ENCODE measurements around the gene F7.
A peak's percentile ranks its signal among the peaks of the same experiment; 100 is the strongest.

F7 gene

GRCh38 chr13:113086031-113086750 is 19.4 kb upstream of the F7 start:
- DNase-seq: no peak

DNA sequence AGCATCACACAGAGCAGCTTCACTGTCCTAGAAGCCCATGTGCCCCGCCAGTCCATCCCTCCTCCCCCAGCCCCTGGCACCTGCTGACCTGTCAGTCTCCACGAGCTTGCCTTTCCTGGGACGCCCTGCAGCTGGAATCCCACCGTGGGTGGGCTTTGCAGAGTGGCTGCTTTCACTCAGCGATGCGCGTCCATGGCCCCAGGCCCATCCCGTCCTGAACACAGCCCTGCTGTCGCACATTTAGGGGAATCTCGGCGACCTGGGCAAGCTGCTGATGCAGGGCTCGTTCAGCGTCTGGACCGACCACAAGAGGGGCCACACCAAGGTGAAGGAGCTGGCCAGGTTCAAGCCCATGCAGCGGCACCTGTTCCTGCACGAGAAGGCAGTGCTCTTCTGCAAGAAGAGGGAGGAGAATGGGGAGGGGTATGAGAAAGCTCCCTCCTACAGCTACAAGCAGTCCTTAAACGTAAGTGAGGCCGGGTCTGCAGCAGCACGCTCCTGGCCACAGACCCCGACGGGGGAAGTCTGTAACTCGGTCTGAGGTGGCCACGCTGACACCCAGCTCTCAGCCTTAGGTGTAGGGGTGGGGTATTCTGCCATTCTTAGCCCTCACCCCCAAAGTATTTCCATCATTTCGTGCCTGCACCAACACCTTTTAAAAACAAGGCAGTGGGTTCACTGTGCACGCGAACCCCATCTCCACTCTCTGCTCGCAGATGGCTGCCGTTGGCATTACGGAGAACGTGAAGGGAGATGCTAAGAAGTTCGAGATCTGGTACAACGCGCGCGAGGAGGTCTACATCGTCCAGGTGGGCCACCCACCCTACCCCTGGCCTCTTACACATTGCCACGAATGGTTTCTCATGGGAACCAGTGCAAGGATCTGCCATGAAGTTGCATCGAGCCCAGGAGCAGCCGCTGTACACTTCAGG is 18.3 kb upstream of the F7 start:
- DNase-seq: no peak

DNA sequence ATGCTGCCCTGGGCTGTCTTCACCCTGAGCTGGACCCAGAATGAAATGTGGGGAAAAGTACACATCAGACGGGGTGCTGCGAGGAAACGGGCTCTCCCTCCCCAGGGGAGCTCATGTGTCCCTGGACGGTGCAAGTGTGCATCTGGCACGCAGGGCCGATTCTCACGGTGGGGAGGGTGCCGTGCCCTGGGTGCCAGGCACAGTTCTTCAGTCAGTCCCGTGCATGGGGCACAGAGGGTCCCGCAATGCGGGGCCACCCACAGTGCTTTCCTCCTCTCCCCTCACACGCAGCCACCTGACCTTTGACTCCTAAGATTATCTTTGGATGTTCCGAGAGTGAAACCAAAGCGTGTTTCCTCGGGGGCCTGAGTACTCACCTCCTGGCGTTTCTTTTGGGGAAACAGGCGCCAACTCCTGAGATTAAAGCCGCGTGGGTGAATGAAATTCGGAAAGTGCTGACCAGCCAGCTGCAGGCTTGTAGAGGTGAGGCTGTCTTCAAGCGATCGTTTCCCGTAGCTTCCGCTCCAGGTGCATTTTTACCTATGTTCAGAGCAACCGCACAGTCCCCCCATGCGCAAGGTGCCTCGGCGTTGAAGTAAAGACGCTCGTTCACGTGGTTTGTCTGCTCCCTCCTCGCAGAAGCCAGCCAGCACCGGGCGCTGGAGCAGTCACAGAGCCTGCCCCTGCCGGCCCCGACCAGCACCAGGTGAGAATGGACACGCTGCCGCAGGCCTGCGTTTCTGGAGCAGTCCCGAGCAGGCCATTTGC is 17.5 kb upstream of the F7 start:
- DNase-seq: no peak

DNA sequence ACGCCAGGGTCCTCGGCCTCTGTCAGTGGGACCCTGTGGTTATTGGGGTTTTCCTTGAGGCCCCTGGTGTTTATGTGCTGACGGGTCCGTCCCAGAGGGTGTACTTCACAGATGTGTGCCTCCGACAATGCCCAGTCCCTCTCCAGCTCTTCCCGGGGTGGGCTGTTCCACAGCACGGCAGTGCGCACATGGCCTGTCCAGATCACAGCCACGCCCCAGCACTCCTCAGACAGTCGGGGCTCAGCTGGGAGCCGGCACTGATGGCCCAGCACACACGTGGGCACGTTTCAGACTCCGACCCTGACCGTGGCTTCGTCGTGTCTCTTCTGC is 16.9 kb upstream of the F7 start:
- DNase-seq: no peak

DNA sequence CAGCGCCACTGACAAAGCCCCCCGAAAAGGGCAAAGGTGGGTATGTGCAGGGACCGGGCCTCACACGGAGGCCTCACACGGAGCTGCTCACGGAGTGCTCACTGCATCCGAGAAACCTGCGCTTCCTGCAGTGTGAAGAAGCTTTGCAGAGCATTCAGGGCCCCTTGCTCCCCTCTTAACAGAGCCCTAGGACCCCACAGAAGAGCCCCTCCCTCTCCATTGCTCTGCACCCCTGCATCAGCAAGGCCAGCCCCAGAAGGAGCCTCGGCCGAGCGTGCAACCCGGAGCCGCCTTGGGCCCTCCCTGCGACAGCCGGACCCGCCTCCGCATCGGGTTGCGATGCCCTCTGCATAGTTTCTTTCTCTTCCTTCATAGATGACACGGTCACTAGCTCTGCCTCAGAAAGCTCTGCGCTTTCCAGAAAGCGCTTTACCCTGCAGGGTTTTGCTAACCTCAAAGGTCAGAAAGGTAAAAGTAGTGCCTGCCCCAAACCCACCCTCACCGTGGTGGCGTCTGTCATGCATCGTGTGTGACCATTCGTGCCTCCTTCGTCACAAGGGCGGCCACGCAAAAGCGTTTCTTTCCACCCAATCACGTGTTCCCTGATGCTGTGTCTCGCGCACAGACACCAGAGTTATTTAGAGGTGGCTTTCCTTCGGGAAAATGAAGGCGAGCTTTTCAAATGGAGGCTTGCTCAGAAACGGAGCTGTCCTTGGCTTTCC is 15.7 kb upstream of the F7 start:
- no peak for DNase-seq

GRCh38 chr13:113090415-113090770 is 15.2 kb upstream of the F7 start:
- DNase-seq: no peak

- DNase-seq: no peak
Measured at GRCh38 chr13:113090806-113091205, 14.8 kb upstream of the F7 start.

DNA sequence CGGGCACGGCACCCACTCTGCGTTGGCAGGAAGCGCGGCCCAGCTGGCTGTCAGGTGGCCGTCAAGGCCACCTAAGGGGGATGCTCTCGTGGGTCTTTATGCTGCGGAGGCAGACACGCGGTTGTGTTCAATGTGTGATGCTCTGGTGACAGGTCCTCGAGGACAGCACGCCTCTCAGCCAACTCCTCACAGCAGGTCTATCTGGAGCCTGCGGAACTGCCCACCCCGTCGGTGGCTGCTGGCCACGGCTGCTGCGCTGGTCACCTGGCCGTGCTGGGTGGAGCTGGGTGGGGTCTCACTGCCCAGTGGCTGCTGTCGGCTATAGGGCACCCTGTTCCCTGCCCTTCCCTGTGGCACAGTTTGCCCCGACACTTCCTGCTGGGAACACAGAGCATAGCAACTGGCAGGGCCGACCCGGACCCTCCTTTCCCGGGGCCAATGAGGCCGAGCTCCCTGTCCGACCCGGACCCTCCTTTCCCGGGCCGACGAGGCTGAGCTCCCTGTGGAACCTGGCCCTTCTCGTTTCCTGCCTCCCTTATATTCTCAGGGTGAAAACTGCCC is 14.3 kb upstream of the F7 start:
- no peak for DNase-seq

DNA sequence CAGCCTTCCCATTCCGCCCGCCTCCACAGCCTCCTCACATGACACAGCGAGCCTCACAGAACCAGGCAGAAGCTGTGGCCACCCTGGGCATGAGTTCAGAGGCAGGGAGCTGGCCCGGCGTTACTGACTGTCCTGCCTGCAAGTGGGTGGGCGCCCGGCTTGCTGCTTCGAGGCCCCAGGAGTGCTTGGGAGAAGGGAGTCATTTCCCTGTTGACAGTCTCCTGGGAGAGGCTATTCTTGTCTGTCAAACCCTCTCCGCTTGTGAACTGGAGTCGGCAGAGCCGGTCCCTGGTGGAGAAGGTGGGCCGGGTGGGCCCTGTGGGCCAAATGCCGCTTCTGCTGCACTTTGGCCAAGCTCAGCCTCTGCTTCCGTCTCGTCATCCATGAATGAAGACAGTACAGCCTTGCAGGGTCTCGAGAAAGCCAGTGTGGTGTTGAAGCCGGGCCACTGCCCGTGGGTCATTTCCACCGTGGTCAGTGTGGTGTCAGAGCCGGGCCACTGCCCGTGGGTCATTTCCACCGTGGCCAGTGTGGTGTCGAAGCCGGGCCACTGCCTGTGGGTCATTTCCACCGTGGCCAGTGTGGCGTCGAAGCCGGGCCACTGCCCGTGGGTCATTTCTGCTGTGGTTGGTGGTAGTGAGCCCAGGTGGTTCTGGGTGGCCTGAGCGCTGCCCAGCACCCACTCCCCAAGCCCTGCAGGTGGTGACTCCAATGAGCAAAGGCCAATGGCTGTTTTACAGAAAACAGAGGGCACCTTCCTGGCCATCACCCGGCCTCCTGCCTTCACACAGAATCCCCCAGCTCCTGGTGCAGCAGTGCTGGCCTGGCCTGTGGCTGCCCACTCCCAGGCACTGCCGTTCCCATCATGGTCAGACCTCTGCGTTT is 13.5 kb upstream of the F7 start:
- DNase-seq: no peak

GRCh38 chr13:113092776-113093579 is 12.6 kb upstream of the F7 start:
- no peak for DNase-seq

DNA sequence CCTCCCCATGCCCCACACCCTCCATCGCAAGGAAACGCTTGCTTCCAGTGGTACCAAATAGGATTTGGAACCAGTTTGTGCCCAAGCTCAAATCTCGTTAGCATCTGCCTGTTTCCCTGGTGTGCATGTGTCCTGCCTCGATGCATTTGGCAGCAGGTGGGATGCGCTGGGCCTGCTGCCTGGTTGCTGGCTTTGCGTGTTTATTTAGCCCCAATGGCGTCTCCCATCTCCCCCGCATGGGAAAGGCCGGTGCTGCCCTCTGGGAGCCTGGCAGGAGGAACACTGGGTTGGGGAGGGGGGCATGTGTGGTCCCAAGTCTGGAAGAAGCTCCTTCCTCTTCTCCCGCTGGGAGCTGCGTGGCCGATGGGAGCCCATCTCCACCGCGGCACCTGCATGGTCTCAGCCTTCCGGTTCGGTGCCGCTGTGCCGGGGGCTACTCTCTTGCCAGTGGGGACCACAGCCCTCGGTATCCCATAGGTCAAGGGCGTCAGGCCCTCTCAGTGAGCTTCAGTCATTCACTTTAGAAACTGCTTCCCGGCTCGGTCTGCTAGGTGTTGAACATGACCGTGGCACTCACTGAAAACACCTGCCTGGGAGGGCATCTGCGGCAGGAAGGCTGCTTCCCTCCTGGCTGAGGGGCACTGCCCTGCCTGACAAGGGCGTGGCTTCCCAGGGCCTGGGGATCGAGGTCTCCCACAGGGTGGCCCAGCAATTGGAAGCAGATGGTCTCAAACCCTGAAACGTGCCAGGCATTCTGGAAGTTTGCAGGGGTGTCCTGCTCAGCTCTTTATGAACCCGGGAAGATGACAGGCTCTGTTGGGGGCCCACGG is 11.8 kb upstream of the F7 start:
- DNase-seq: peak in 1 of 56 donors; percentile 23

DNA sequence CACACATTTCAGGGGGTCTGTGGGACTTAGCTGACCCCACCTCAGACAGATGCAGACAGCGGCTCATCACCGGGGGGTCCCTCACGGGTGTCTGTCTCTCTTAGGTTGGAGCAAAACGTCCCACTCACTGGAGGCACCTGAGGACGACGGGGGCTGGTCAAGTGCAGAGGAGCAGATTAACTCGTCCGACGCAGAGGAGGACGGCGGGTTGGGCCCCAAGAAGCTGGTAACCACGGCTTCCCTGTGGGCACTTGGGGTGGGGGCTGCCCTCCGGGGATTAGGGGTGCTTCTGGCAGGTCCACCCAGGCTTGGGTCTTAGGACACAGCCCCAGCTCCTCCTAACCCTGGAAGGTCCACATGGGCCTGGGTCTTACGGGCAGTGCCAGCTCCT is 11.2 kb upstream of the F7 start:
- no peak for DNase-seq

DNA sequence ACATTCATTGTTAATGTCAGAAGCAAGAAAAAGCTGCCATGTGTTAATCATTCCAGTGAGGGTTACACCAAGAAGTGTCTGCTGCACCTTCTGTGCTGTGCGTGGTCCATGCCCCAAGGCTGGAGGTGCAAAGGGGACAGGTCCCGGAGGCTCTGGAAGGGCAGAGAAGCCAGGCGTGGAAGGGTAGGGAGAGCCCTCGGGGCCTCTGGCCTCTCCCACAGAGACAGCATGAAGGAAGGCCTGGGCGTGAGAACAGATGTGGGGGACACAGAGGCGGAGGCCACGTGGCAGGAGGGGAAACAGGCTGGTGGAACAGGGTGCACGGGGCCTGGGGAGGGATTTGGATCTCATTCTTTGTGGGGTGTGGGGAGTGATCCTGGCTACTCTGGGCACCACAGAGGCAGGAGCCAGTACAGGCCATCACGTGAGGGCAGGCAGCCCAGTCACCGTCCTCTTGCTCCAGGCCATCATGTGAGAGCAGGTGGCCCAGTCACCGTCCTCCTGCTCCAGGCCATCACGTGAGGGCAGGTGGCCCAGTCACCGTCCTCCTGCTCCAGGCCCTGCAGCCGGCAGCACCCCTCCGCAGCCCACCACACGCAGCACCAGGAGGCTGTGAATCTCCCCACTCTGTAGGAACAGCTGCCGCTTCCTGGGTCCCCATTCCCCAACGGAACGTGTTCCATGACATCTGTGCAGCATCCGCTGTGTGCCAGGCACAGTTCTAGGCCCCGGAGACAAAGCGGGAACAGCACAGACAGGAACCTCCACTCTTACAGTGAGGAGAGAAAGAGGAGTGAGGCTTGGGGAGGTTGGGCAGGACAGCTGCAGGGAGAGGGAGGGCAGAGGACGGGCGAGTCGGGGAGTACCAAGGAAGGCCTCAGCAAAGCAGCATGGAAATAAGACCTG is 10.2 kb upstream of the F7 start:
- no peak for DNase-seq

DNA sequence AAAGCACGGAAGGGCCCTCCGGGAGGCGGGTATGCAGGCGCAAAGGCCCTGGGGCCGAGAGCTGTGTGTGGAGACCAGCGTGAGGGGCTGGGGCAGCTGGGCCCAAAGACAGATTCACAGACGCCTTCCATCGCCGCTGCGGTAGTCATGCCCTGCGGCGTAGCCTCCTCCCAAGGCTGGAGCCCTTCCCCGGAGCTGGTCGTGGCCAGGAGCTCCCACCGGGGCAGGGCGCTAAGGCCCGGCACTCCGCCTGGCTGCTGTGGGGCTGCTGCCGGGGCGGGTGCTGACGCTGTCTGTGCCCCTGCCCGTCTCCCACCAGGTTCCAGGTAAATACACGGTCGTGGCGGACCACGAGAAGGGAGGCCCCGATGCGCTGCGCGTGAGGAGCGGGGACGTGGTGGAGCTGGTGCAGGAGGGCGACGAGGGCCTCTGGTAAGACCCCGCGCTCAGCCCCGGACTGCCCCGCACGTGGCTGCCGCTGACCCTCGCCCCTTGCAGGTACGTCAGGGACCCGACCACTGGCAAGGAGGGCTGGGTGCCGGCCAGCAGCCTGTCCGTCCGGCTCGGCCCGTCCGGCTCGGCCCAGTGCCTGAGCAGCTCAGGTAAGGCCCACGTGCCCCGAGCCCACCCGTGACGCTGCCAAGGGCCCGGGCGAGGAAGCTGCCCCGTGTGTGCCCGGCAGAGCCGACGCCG is 9.4 kb upstream of the F7 start:
- DNase-seq: no peak

GRCh38 chr13:113096745-113097305 is 8.8 kb upstream of the F7 start:
- DNase-seq: no peak

GRCh38 chr13:113097651-113098050 is 7.9 kb upstream of the F7 start:
- no peak for DNase-seq
